Endothelial cell (in vitro differentiated cells): ENCODE data around the gene TARDBP. TPM values are rescaled to one million over a fixed set of nuclear protein-coding genes. Genes with fewer than 3 reads are reported as not detected.
A peak's percentile ranks its signal among the peaks of the same experiment; 100 is the strongest.
"Not testable (repeated sequence)": the region's sequence is repeated elsewhere in the genome, so short reads cannot be mapped to it uniquely, and the experiment has no call there.

Experiments
- DNase-seq: peaks from one replicate; pipeline ENCODE4 v3.0.0; 2021; ENCODE audit warnings: low spot score
- H3K27ac Mint-ChIP-seq: one replicate; pipeline ENCODE4 v1.8.0; 2021; ENCODE audit warnings: mixed read lengths, inconsistent platforms; ENCODE audit not compliant: unreplicated experiment
- H3K27me3 Mint-ChIP-seq: one replicate; pipeline ENCODE4 v1.8.0; 2021; ENCODE audit warnings: mild to moderate bottlenecking, moderate library complexity, mixed read lengths, inconsistent platforms; ENCODE audit not compliant: unreplicated experiment
- H3K36me3 Mint-ChIP-seq: one replicate; pipeline ENCODE4 v1.8.0; 2021; ENCODE audit warnings: mild to moderate bottlenecking, low read depth, mixed read lengths, inconsistent platforms; ENCODE audit not compliant: unreplicated experiment
- H3K4me1 Mint-ChIP-seq: one replicate; pipeline ENCODE4 v1.8.0; 2021; ENCODE audit warnings: mild to moderate bottlenecking, mixed read lengths, inconsistent platforms; ENCODE audit not compliant: unreplicated experiment
- H3K4me3 Mint-ChIP-seq: one replicate; pipeline ENCODE4 v1.8.0; 2021; ENCODE audit warnings: mild to moderate bottlenecking, mixed read lengths, inconsistent platforms; ENCODE audit not compliant: unreplicated experiment
- H3K9me3 Mint-ChIP-seq: one replicate; pipeline ENCODE4 v1.8.0; 2021; ENCODE audit warnings: mixed read lengths, inconsistent platforms; ENCODE audit not compliant: unreplicated experiment
- total RNA-seq: library from RNA; stranded (reverse); fragmentation: NEBNext Ultra II Directional; extraction: Animal tissue kit (Norgen Biotek cat#: 25700); gene quantifications from one replicate; pipeline ENCODE4 v1.2.1, GENCODE V29; 2021; ENCODE audit not compliant: unreplicated experiment
- TF ChIP-seq, protein P1 (sequence below): fragments of 200-600 bp; sonication (generic); IDR thresholded peaks from one replicate; pipeline ENCODE4 v1.5.0; 2021; ENCODE audit warnings: antibody characterized with exemption; ENCODE audit not compliant: unreplicated experiment

TARDBP gene
- total RNA-seq, 1 donor from 2014 or later: 161 TPM

DNA sequence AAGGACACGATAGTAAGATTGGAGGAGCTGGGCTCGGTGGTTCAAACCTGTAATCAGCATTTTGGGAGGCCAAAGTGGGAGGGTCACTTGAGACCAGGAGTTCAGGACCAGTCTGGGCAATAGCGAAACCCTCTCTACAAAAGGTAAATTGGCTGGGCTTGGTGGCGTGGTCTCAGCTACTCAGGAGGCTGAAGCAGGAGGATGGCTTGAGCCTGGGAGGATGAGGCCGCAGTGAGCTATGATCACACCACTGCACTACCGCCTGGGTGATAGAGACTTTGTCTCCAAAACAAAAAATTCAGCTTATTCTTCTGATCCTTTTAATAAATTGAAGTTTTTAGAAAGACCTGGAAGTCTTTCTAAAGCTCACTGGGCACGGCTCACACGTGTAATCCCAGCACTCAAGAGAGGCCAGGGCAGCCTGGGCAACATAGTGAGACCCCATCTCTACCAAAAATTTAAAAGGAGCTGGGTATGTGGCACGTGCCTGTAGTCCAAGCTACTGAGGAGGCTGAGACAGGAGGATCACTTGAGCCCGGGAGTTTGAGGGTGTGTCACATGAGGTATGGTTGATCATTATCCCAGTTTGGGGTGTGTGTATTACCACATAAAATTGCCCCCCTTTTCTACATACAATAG is 19.3 kb downstream of the TARDBP start:
- no peak for DNase-seq
- no peak overlapping the region for H3K27ac Mint-ChIP-seq
- no peaks in the 10 kb centered on the region for H3K9me3 Mint-ChIP-seq
- H3K4me3 Mint-ChIP-seq: no peak overlapping the region
- TF ChIP-seq, protein P1, sequence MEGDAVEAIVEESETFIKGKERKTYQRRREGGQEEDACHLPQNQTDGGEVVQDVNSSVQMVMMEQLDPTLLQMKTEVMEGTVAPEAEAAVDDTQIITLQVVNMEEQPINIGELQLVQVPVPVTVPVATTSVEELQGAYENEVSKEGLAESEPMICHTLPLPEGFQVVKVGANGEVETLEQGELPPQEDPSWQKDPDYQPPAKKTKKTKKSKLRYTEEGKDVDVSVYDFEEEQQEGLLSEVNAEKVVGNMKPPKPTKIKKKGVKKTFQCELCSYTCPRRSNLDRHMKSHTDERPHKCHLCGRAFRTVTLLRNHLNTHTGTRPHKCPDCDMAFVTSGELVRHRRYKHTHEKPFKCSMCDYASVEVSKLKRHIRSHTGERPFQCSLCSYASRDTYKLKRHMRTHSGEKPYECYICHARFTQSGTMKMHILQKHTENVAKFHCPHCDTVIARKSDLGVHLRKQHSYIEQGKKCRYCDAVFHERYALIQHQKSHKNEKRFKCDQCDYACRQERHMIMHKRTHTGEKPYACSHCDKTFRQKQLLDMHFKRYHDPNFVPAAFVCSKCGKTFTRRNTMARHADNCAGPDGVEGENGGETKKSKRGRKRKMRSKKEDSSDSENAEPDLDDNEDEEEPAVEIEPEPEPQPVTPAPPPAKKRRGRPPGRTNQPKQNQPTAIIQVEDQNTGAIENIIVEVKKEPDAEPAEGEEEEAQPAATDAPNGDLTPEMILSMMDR: no peak
- no peaks in the 10 kb centered on the region for H3K4me1 Mint-ChIP-seq
- H3K36me3 Mint-ChIP-seq: peaks cover 15% of the 10 kb centered on the region
- H3K27me3 Mint-ChIP-seq: peaks cover 4% of the 10 kb centered on the region

DNA sequence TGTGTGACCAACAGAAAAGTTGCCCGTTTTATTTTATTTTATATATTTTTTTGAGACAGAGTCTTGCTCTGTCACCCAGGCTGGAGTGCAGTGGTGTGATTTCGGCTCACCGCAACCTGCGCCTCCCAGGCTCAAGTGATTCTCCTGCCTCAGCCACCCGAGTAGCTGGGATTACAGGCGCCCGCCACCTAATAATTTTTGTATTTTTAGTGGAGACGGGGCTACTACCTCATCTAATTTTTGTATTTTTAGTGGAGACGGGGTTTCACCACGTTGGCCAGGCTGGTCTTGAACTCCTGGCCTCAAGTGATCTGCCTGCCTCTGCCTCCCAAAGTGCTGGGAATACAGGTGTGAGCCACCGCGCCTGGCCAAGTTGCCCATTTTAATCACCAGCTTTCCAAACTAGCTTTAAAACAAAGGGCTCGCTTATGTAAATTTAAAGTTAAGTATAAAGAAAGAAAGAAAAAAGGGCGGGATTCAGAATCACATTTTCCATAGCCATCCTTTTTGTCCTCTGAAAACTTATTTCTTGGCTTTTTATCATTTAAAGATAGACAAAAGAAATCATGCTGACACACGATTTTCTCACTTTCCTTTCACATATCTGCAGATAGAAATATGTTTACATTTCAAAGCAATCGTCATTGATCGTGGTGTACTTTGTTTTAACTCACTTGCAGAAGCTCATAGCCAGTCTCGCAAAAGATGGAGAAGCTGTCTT is 24.7 kb downstream of the TARDBP start:
- not testable (repeated sequence) for H3K4me3 Mint-ChIP-seq, H3K27ac Mint-ChIP-seq, H3K4me1 Mint-ChIP-seq, DNase-seq, H3K36me3 Mint-ChIP-seq, H3K9me3 Mint-ChIP-seq, H3K27me3 Mint-ChIP-seq

DNA sequence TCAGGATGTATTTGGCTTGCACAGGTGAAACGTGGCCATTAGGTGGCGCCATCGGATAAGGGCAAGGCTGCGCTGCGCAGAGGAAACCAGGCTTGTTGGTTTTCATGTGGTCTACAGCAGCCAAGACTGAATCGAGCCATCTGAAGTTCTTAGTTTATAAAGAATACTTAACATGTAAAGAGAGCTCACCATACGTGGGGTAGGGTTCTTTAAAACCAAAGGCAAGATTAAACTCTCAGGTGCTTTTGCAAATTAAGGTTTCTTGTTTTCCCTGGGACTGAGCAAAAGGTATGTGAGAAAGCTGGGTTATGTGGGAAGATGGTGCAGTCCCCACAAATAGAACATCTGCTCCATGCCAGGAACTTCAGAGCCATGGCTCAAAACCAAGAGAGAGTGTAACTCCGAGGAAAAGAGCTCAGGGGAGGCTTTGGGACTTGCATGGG is 25.3 kb downstream of the TARDBP start:
- H3K27ac Mint-ChIP-seq: no peak overlapping the region
- no peaks in the 10 kb centered on the region for H3K36me3 Mint-ChIP-seq
- H3K4me3 Mint-ChIP-seq: no peak overlapping the region
- peaks cover 2% of the 10 kb centered on the region for H3K27me3 Mint-ChIP-seq
- peak; percentile 88 for DNase-seq
- TF ChIP-seq, protein P1: peak; percentile 85
- H3K4me1 Mint-ChIP-seq: no peaks in the 10 kb centered on the region
- H3K9me3 Mint-ChIP-seq: no peaks in the 10 kb centered on the region

DNA sequence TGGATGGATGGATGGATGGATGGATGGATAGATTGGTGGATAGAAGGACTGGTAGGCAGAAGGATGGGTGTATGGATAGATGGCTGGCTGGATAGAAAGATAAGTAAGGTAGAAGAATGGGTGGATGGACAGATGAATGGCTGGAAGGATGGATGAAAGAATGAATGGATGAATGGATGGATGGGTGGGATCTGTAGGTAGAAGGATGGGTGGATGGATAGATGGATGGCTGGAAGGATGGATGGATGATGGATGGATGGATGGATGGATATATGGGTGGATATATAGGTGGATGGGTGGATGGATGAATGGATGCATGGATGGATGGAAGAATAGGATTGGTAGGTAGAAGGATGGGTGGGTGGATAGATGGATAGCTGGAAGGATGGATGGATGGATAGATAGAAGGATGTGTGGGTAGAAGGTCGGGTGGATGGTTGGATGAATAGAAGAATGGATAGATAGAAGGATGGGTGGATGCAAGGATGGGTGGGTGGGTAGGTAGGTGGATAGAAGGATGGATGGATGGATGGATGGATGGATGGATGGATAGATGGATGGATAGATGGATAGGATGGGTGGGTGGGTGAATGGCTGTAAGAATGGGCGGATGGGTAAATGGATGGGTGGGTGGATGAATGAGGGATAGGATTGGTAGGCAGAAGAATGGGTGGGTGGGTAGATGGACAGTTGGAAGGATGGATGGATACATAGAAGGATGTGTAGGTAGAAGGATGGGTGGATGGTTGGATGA is 27.1 kb downstream of the TARDBP start:
- Mint-ChIP-seq H3K27me3 (peaks cover 2% of the 10 kb centered on the region), H3K4me3 (no peak overlapping the region), H3K27ac (no peak overlapping the region), H3K36me3 (no peaks in the 10 kb centered on the region), H3K9me3 (no peaks in the 10 kb centered on the region), H3K4me1 (no peaks in the 10 kb centered on the region)
- DNase-seq: no peak
- TF ChIP-seq, protein P1: no peak

DNA sequence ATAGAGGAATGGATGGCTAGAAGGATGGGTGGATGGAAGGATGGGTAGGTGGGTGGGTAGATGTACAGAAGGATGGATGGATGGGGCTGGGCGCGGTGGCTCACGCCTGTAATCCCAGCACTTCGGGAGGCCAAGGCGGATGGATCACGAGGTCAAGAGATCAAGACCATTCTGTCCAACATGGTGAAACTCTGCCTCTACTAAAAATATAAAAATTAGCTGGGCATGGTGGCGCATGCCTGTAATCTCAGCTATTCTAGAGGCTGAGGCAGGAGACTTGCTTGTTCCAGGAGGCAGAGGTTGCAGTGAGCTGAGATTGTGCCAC is 27.6 kb downstream of the TARDBP start:
- H3K9me3 Mint-ChIP-seq, H3K4me3 Mint-ChIP-seq: not testable (repeated sequence)

More for the DNA sequence above, 27.6 kb downstream of the TARDBP start:
- H3K27ac Mint-ChIP-seq, H3K36me3 Mint-ChIP-seq, DNase-seq, H3K4me1 Mint-ChIP-seq, H3K27me3 Mint-ChIP-seq: not testable (repeated sequence)
